Chondrocyte (in vitro differentiated cells): ENCODE measurements around the gene USP32. TPM values are rescaled to one million over a fixed set of nuclear protein-coding genes. Genes with fewer than 3 reads are reported as not detected.

Experiments used
- DNase-seq: peaks from one replicate; pipeline ENCODE4 v3.0.0; 2021; ENCODE audit warnings: mixed read lengths, low spot score
- H3K27ac Mint-ChIP-seq: one replicate; pipeline ENCODE4 v1.8.0; 2021; ENCODE audit warnings: mild to moderate bottlenecking, moderate library complexity, mixed read lengths; ENCODE audit not compliant: unreplicated experiment
- H3K27me3 Mint-ChIP-seq: 2 replicates; pipeline ENCODE4 v1.8.0; 2021; ENCODE audit warnings: low read depth, mixed read lengths
- H3K36me3 Mint-ChIP-seq: 2 replicates; pipeline ENCODE4 v1.8.0; 2021; ENCODE audit warnings: low read depth, mixed read lengths
- H3K4me1 Mint-ChIP-seq: 2 replicates; pipeline ENCODE4 v1.8.0; 2021; ENCODE audit warnings: low read depth, mild to moderate bottlenecking, mixed read lengths
- H3K4me3 Mint-ChIP-seq: one replicate; pipeline ENCODE4 v1.8.0; 2021; ENCODE audit warnings: mild to moderate bottlenecking, moderate library complexity, mixed read lengths; ENCODE audit not compliant: unreplicated experiment
- H3K9me3 Mint-ChIP-seq: 2 replicates; pipeline ENCODE4 v1.8.0; 2021; ENCODE audit warnings: low read depth, mixed read lengths
- CTCF ChIP-seq: fragments of 200-600 bp; sonication (generic); IDR thresholded peaks from 2 replicates; pipeline ENCODE4 v1.5.0; 2021; ENCODE audit warnings: antibody characterized with exemption, mild to moderate bottlenecking, moderate library complexity
- total RNA-seq: library from RNA; stranded (reverse); gene quantifications from 3 replicates; pipeline ENCODE4 v1.2.1, GENCODE V29; 2021

USP32 gene
- total RNA-seq, 1 donor from 2014 or later: 42.2 TPM

- H3K27ac Mint-ChIP-seq: no peak overlapping the region
- no peak for DNase-seq
- no peak overlapping the region for H3K4me3 Mint-ChIP-seq
- H3K4me1 Mint-ChIP-seq: peaks cover 5% of the 10 kb centered on the region
- no peak for TF ChIP-seq CTCF
- H3K9me3 Mint-ChIP-seq: no peaks in the 10 kb centered on the region
- no peaks in the 10 kb centered on the region for H3K27me3 Mint-ChIP-seq
- no peaks in the 10 kb centered on the region for H3K36me3 Mint-ChIP-seq
Observed at GRCh38 chr17:60403962-60404361, 12.0 kb upstream of the USP32 start.

- no peak for DNase-seq
Observed at GRCh38 chr17:60403523-60403810, 11.5 kb upstream of the USP32 start.

GRCh38 chr17:60401819-60402218 is 9.9 kb upstream of the USP32 start:
- Mint-ChIP-seq H3K27ac (no peak overlapping the region), H3K4me1 (peaks cover 5% of the 10 kb centered on the region), H3K27me3 (no peaks in the 10 kb centered on the region), H3K4me3 (no peak overlapping the region), H3K9me3 (no peaks in the 10 kb centered on the region), H3K36me3 (no peaks in the 10 kb centered on the region)
- DNase-seq: no peak
- TF ChIP-seq CTCF: no peak

More at GRCh38 chr17:60403523-60403810, 11.5 kb upstream of the USP32 start:
- H3K4me3 Mint-ChIP-seq: no peak overlapping the region
- no peaks in the 10 kb centered on the region for H3K9me3 Mint-ChIP-seq
- H3K27ac Mint-ChIP-seq: no peak overlapping the region
- H3K36me3 Mint-ChIP-seq: no peaks in the 10 kb centered on the region
- no peak for TF ChIP-seq CTCF
- no peaks in the 10 kb centered on the region for H3K27me3 Mint-ChIP-seq
- peaks cover 5% of the 10 kb centered on the region for H3K4me1 Mint-ChIP-seq

GRCh38 chr17:60398227-60398959 is 6.5 kb upstream of the USP32 start:
- no peaks in the 10 kb centered on the region for H3K9me3 Mint-ChIP-seq
- TF ChIP-seq CTCF: no peak
- peaks cover under 1% of the 10 kb centered on the region for H3K4me1 Mint-ChIP-seq
- no peak for DNase-seq
- H3K27ac Mint-ChIP-seq: no peak overlapping the region
- H3K36me3 Mint-ChIP-seq: no peaks in the 10 kb centered on the region
- H3K4me3 Mint-ChIP-seq: no peak overlapping the region
- H3K27me3 Mint-ChIP-seq: no peaks in the 10 kb centered on the region

- no peak overlapping the region for H3K4me3 Mint-ChIP-seq
- H3K4me1 Mint-ChIP-seq: peaks cover 10% of the 10 kb centered on the region
- H3K27ac Mint-ChIP-seq: no peak overlapping the region
- no peaks in the 10 kb centered on the region for H3K27me3 Mint-ChIP-seq
- no peak for TF ChIP-seq CTCF
- H3K36me3 Mint-ChIP-seq: no peaks in the 10 kb centered on the region
- no peak for DNase-seq
- H3K9me3 Mint-ChIP-seq: no peaks in the 10 kb centered on the region
Observed at GRCh38 chr17:60396412-60396811, 4.5 kb upstream of the USP32 start.
